ENCODE results near the gene NPPC. TPM values are rescaled to one million over a fixed set of nuclear protein-coding genes. Genes with fewer than 3 reads are reported as not detected.

Gene NPPC, protein sequence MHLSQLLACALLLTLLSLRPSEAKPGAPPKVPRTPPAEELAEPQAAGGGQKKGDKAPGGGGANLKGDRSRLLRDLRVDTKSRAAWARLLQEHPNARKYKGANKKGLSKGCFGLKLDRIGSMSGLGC
- not detected in 2 replicates for total RNA-seq
- long read RNA-seq = 0 reads

DNA sequence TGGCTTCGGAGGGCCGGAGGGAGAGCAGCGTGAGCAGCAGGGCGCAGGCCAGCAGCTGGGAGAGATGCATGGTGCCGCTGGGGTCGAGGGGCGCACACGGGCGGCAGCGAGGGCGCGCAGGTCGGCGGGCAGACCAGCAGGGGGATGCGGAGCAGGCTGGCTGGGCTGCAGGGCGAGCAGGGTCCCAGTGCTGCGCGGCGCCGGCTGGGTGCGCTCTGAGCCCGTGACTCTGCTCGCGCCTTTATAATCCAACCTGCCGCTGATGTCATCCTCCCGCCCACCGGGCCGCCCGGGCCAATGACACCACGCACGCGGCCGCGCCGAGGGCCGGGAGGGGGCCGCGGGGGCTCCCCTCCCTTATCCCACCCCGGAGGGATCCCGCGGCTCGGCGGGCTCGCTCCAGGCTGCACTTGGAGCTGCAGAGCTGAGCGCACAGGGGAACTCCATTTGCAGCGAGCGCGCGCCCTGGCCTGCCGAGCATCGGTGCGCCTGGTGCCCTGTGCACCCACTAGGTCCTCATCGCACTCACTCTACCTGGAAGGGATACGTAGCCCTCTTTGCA is at the start of gene NPPC:
TSS of gene NPPC (minus strand) at position 217 of the 562 bp plus-strand sequence. CDS start at position 70, 147 bp downstream.
- peaks cover 6% of the 10 kb centered on the region for H3K4me1 Mint-ChIP-seq (ENCODE audit: low read depth)
- H3K36me3 Mint-ChIP-seq (ENCODE audit: insufficient read depth) = no peaks in the 10 kb centered on the region
- no peak within 1 kb of the TSS for H3K27ac Mint-ChIP-seq
- peaks cover 67% of the 10 kb centered on the region for H3K27me3 Mint-ChIP-seq
- H3K4me3 Mint-ChIP-seq (ENCODE audit: low read depth) = peak within 1 kb of the TSS; percentile 73
- TF ChIP-seq, protein P1, sequence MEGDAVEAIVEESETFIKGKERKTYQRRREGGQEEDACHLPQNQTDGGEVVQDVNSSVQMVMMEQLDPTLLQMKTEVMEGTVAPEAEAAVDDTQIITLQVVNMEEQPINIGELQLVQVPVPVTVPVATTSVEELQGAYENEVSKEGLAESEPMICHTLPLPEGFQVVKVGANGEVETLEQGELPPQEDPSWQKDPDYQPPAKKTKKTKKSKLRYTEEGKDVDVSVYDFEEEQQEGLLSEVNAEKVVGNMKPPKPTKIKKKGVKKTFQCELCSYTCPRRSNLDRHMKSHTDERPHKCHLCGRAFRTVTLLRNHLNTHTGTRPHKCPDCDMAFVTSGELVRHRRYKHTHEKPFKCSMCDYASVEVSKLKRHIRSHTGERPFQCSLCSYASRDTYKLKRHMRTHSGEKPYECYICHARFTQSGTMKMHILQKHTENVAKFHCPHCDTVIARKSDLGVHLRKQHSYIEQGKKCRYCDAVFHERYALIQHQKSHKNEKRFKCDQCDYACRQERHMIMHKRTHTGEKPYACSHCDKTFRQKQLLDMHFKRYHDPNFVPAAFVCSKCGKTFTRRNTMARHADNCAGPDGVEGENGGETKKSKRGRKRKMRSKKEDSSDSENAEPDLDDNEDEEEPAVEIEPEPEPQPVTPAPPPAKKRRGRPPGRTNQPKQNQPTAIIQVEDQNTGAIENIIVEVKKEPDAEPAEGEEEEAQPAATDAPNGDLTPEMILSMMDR (IDR thresholded peaks at IDR 0.05; ENCODE audit: unreplicated experiment) = peak; percentile 71
- H3K9me3 Mint-ChIP-seq (ENCODE audit: low read depth) = no peaks in the 10 kb centered on the region
- peak; percentile 75 for DNase-seq (ENCODE audit: low spot score, unreplicated experiment)

DNA sequence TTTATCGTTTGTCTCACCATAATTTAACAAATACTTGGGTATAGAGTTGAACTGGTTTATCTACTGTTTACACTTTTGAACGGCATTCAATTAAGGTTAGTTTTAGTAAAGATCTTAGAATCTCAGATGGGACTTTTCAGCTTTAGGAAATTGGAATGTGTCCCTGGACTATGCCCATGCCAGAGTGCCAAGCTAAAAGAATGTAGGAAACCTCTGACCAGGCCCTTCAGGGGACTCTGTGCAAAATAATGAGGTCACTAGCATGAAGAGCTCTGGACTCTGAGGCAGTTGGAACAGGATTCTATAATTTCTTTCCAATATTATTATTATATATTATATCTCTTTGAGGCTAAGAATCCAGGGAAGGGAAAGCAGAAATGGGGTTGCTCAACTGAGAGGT is 48.8 kb upstream of the NPPC start:
- H3K27ac Mint-ChIP-seq = no peak overlapping the region
- no peak for DNase-seq (ENCODE audit: low spot score, unreplicated experiment)
- no peak overlapping the region for H3K4me3 Mint-ChIP-seq (ENCODE audit: low read depth)
- H3K4me1 Mint-ChIP-seq (ENCODE audit: low read depth) = no peaks in the 10 kb centered on the region
- TF ChIP-seq, protein P1 (IDR thresholded peaks at IDR 0.05; ENCODE audit: unreplicated experiment) = no peak
- H3K36me3 Mint-ChIP-seq (ENCODE audit: insufficient read depth) = peaks cover 5% of the 10 kb centered on the region
- peaks cover 3% of the 10 kb centered on the region for H3K9me3 Mint-ChIP-seq (ENCODE audit: low read depth)
- no peaks in the 10 kb centered on the region for H3K27me3 Mint-ChIP-seq

DNA sequence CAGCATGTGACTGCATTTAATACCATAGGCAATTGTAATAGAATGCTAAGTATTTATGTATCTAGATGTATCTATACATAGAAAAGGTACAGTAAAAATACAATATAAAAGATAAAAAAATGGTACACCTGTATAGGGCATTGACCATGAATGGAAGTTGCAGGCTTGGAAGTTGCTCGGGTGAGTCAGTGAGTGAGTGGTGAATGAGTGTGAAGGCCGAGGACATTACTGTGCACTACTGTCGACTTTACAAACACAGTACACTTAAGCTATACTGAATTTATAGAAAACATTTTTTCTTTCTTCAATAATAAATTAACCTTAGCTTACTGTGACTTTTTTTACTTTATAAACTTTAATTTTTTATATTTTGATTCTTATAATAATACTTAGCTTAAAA is 44.3 kb upstream of the NPPC start:
- TF ChIP-seq, protein P1 (IDR thresholded peaks at IDR 0.05; ENCODE audit: unreplicated experiment) = no peak
- Mint-ChIP-seq H3K4me1 (ENCODE audit: low read depth) (peaks cover 2% of the 10 kb centered on the region), H3K4me3 (ENCODE audit: low read depth) (no peak overlapping the region), H3K9me3 (ENCODE audit: low read depth) (peaks cover 7% of the 10 kb centered on the region), H3K27me3 (no peaks in the 10 kb centered on the region), H3K36me3 (ENCODE audit: insufficient read depth) (peaks cover 9% of the 10 kb centered on the region), H3K27ac (no peak overlapping the region)
- no peak for DNase-seq (ENCODE audit: low spot score, unreplicated experiment)

DNA sequence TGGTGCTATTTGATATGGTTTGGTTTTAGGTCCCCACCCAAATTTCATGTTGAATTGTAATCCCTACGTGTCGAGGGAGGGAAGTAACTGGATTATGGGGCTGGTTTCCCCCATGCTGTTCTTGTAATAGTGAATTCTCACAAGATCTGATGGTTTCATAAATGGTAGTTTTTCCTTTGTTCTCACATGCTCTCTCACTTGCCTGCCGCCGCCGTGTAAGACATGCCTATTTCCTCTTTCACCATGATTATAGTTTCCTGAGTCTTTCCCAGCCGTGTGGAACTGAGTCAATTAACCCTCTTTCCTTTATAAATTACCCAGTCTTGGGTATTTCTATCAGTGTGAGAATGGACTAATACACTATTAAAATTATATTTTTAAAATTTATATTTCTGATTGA is 42.6 kb upstream of the NPPC start:
- DNase-seq (ENCODE audit: low spot score, unreplicated experiment) = no peak
- TF ChIP-seq, protein P1 (IDR thresholded peaks at IDR 0.05; ENCODE audit: unreplicated experiment) = no peak
- Mint-ChIP-seq H3K9me3 (ENCODE audit: low read depth) (peaks cover 7% of the 10 kb centered on the region), H3K27me3 (no peaks in the 10 kb centered on the region), H3K4me1 (ENCODE audit: low read depth) (peaks cover 10% of the 10 kb centered on the region), H3K4me3 (ENCODE audit: low read depth) (no peak overlapping the region), H3K27ac (no peak overlapping the region), H3K36me3 (ENCODE audit: insufficient read depth) (peaks cover 9% of the 10 kb centered on the region)

DNA sequence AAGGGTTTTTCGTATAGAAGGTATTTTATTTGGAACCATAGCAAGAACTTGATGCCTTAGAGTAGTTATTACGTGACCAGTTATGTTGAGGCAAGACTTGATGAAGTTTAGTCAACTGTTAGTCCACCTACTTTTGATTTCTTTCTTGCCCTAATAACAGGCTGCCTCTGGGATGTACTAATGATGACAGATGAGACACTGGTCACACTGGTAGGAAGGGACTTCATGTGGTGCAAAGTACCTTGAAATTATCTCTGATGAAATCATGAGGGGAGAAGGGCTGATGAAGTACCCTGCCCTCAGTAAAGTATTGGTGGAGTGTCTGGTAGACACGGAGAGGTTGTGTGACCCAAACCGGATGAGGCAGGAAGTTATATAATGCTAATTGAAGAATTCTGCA is 40.7 kb upstream of the NPPC start:
- H3K27me3 Mint-ChIP-seq = no peaks in the 10 kb centered on the region
- peaks cover 14% of the 10 kb centered on the region for H3K4me1 Mint-ChIP-seq (ENCODE audit: low read depth)
- no peak overlapping the region for H3K27ac Mint-ChIP-seq
- H3K36me3 Mint-ChIP-seq (ENCODE audit: insufficient read depth) = peaks cover 9% of the 10 kb centered on the region
- TF ChIP-seq, protein P1 (IDR thresholded peaks at IDR 0.05; ENCODE audit: unreplicated experiment) = no peak
- peaks cover 7% of the 10 kb centered on the region for H3K9me3 Mint-ChIP-seq (ENCODE audit: low read depth)
- no peak for DNase-seq (ENCODE audit: low spot score, unreplicated experiment)
- H3K4me3 Mint-ChIP-seq (ENCODE audit: low read depth) = no peak overlapping the region
